Uterus (tissue), 2 donors: ENCODE measurements around the gene SHKBP1.

Source experiments
- CTCF ChIP-seq, 4 experiments: fragments of 200-600 bp in 2 of 4; fragments of 450-650 bp in 2 of 4; sonication (generic) in 2 of 4; IDR thresholded peaks; one replicate each; pipeline ENCODE4 v1.5.1; 2016 to 2019; ENCODE audit warnings: antibody characterized with exemption in 4 of 4, mild to moderate bottlenecking in 2 of 4, moderate library complexity in 1 of 4
- POLR2A ChIP-seq, 2 donors: fragments of 450-650 bp; IDR thresholded peaks; one replicate each; pipeline ENCODE4 v1.6.1; 2016; ENCODE audit warnings: antibody characterized with exemption in 2 of 2, mild to moderate bottlenecking in 1 of 2, moderate library complexity in 1 of 2

- TF ChIP-seq POLR2A (IDR thresholded peaks at IDR 0.05), result no peak
- TF ChIP-seq CTCF (IDR thresholded peaks at IDR 0.05), result no peak
Measured at GRCh38 chr19:40555978-40556689, 20.5 kb upstream of the SHKBP1 start.
